OCI-LY1 (cell line): Measurements from ENCODE around the gene PCNX1.

Source experiments
- CTCF ChIP-seq: fragments of 200-600 bp; sonication (generic), shearing (Covaris generic); IDR thresholded peaks from 2 replicates; pipeline ENCODE4 v1.5.1; 2017; ENCODE audit warnings: mild to moderate bottlenecking, antibody characterized with exemption, low read length, moderate library complexity, mixed read lengths
- EZH2 ChIP-seq: fragments of 200-600 bp; sonication (generic), shearing (Covaris generic); IDR thresholded peaks from 2 replicates; pipeline ENCODE4 v1.8.0; 2017; ENCODE audit warnings: borderline replicate concordance, mixed run types, mild to moderate bottlenecking, antibody characterized with exemption, low read length, moderate library complexity, mixed read lengths

GRCh38 chr14:70957710-70958109 lies 50.5 kb downstream of the PCNX1 start:
- TF ChIP-seq CTCF (no peak), EZH2 (no peak)
